RWPE2 (cell line): ENCODE results near the gene LRRN4.
A peak's percentile ranks its signal among the peaks of the same experiment; 100 is the strongest.

Experiments
- ATAC-seq: fragments of 200-7000 bp; cut with Tn5 transposase; 3 replicates; pipeline ENCODE4 v1.9.1; 2021; ENCODE audit warnings: low read depth
- DNase-seq: peaks from one replicate; pipeline ENCODE4 v3.0.0-alpha.2; 2020; ENCODE audit warnings: low spot score
- H3K27ac ChIP-seq: fragments of 450-650 bp; 2 replicates; pipeline ENCODE4 v1.5.1; 2017; ENCODE audit warnings: mild to moderate bottlenecking; ENCODE audit not compliant: poor library complexity, severe bottlenecking
- H3K27me3 ChIP-seq: fragments of 250-450 bp; sonication (Bioruptor Pico); 2 replicates; pipeline ENCODE4 v1.5.1; 2021; ENCODE audit warnings: mild to moderate bottlenecking, moderate library complexity; ENCODE audit not compliant: insufficient read depth, poor library complexity, severe bottlenecking
- H3K36me3 ChIP-seq: fragments of 250-450 bp; sonication (Bioruptor Pico); 2 replicates; pipeline ENCODE4 v1.5.1; 2020; ENCODE audit warnings: low read depth, mild to moderate bottlenecking, moderate library complexity
- H3K4me1 ChIP-seq: fragments of 250-450 bp; sonication (Bioruptor Pico); 2 replicates; pipeline ENCODE4 v1.5.1; 2021; ENCODE audit warnings: mild to moderate bottlenecking, moderate library complexity; ENCODE audit not compliant: insufficient read depth, poor library complexity, severe bottlenecking
- H3K4me3 ChIP-seq: fragments of 250-450 bp; sonication (Bioruptor Pico); 2 replicates; pipeline ENCODE4 v1.5.1; 2021; ENCODE audit warnings: mild to moderate bottlenecking, moderate library complexity; ENCODE audit not compliant: severe bottlenecking
- H3K9me3 ChIP-seq: fragments of 250-450 bp; sonication (Bioruptor Pico); 2 replicates; pipeline ENCODE4 v1.5.1; 2021; ENCODE audit warnings: mild to moderate bottlenecking, moderate library complexity; ENCODE audit not compliant: severe bottlenecking
- CTCF ChIP-seq: fragments of 450-650 bp; IDR thresholded peaks from one replicate; pipeline ENCODE4 v1.5.1; 2017; ENCODE audit warnings: mild to moderate bottlenecking, moderate library complexity; ENCODE audit not compliant: poor library complexity, severe bottlenecking

LRRN4 gene

DNA sequence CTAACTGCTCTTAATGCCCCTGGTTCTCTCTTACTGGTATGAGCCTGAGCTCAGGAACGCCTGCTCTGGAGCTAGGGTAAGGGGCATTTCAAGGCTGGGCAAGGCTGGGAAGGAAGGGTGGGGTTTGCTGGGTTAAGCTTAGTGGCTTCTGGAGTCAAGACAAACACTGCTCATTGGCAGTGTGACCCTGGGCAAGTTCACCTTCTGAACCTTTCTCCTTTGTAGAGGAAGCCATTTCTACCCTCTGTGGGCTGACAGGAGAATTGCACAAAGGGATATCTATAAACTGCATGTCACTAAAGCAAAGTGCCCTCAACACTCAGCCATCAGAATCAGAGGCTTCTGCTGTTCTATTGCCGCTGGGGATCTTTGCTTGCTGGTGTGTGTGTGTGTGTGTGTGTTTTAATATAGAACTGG is 20.3 kb upstream of the LRRN4 start:
- peak; percentile 51; the same call in 1 of the 3 replicates for ATAC-seq
- Histone ChIP-seq H3K9me3 (no peaks in the 10 kb centered on the region), H3K36me3 (peaks cover 57% of the 10 kb centered on the region), H3K27me3 (no peaks in the 10 kb centered on the region), H3K4me1 (no peaks in the 10 kb centered on the region), H3K27ac (no peak overlapping the region), H3K4me3 (no peak overlapping the region)
- no peak for TF ChIP-seq CTCF
- no peak for DNase-seq

GRCh38 chr20:6070829-6071695 is 17.2 kb upstream of the LRRN4 start:
- DNase-seq, result no peak
- Histone ChIP-seq H3K27me3 (no peaks in the 10 kb centered on the region), H3K9me3 (no peaks in the 10 kb centered on the region), H3K36me3 (peaks cover 33% of the 10 kb centered on the region), H3K4me3 (no peak overlapping the region), H3K27ac (no peak overlapping the region), H3K4me1 (no peaks in the 10 kb centered on the region)
- TF ChIP-seq CTCF, result no peak
- no peak; the same call in 2 of the 3 replicates for ATAC-seq

DNA sequence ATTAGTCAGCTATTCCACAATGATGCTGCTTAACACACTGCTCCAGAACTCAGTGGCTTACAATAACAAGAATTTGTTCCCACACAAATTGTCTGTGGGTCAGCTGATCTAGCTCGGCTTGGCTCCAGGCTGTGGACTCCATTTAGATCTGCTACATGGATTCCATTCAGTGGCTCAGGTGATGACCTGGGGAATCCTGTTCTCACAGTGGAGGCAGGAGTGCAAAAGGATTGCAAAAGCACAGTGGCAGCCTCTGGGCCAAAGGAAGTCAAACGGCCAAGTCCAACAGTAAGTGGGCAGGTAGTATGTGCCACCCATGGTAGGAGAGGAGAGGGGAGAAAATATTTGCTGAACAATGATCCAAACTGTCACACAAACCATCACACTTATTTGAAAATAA is 15.8 kb upstream of the LRRN4 start:
- TF ChIP-seq CTCF, result no peak
- Histone ChIP-seq H3K27ac (no peak overlapping the region), H3K27me3 (no peaks in the 10 kb centered on the region), H3K4me3 (no peak overlapping the region), H3K9me3 (no peaks in the 10 kb centered on the region), H3K4me1 (no peaks in the 10 kb centered on the region), H3K36me3 (peaks cover 20% of the 10 kb centered on the region)
- no peak for ATAC-seq
- DNase-seq, result no peak

DNA sequence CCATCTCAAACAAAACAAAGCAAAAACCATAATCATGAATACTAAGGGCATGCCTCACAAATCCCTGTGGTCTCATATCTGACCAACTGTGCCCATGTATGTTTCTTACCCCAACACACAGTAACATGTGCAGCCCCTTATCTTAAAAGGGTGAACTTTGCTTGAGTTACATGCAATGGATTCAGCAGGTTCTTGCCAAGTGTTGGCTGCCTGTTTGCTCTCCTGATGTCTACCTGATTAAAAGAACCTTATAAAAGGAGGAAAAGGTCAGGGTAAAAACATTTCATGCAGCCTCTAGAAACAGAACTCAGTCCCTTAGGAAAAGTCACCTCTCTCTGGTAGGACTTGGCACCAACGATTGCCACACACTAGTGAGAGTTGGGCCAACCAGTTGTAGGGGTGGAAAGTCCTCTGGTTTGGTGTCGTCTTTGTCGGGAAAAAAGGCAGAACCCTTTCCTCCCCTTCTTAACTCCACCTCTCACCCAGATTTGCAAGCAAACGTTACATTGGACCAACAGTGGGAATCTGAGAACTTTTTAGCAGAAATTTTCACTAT is 14.0 kb upstream of the LRRN4 start:
- no peak overlapping the region for H3K27ac ChIP-seq
- no peak for ATAC-seq
- no peaks in the 10 kb centered on the region for H3K9me3 ChIP-seq
- no peak for DNase-seq
- TF ChIP-seq CTCF, result no peak
- H3K27me3 ChIP-seq, result no peaks in the 10 kb centered on the region
- H3K4me3 ChIP-seq, result no peak overlapping the region
- H3K36me3 ChIP-seq, result peaks cover 2% of the 10 kb centered on the region; the same call in 1 of the 2 replicates
- H3K4me1 ChIP-seq, result no peaks in the 10 kb centered on the region

- Histone ChIP-seq H3K4me1 (no peaks in the 10 kb centered on the region), H3K27ac (no peak overlapping the region), H3K36me3 (no peaks in the 10 kb centered on the region), H3K4me3 (no peak overlapping the region), H3K9me3 (no peaks in the 10 kb centered on the region), H3K27me3 (no peaks in the 10 kb centered on the region)
- no peak for TF ChIP-seq CTCF
- no peak for DNase-seq
- no peak for ATAC-seq
Measured at GRCh38 chr20:6066582-6066981, 12.7 kb upstream of the LRRN4 start.
